Activated CD4-positive, alpha-beta T cell treated with anti-CD3 and anti-CD28 coated beads for 24 hours (primary cell): ENCODE data around the gene NTN4.
"Not testable (repeated sequence)": the region's sequence is repeated elsewhere in the genome, so short reads cannot be mapped to it uniquely, and the experiment has no call there.

Source experiments
- DNase-seq, 2 donors: peaks; one replicate each; pipeline ENCODE4 v3.0.0-alpha.2; 2020; ENCODE audit warnings: low read depth in 2 of 2

Gene NTN4

DNA sequence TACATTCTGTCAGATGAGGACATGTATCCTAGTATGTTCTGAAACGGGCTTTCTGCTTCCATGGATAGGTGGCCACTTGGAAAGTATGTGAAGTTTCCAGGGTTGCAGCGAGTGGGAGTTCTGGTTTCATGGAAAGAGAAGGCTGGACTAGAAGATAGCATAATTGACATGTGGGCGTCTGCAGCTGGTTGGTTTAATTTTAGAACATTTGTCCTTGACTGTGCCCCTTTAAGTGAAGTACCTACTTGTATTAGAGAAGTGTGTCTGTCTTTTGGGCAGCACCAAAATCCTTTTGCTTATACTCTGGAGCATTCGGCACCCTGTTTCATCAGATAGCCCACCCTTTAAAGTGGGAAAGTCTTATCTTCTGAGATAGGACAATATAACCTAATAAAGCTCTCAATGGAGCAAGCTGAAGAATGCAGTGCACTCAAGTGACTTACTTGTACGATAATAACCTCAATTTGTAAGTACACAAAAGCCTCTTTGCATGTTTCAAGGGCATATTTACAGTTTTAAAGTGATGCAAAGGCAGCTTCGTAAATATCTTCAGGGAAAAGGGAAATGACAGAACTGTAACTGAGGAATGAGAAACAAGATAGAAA is 35.2 kb downstream of the NTN4 start:
- DNase-seq, result no peak

DNA sequence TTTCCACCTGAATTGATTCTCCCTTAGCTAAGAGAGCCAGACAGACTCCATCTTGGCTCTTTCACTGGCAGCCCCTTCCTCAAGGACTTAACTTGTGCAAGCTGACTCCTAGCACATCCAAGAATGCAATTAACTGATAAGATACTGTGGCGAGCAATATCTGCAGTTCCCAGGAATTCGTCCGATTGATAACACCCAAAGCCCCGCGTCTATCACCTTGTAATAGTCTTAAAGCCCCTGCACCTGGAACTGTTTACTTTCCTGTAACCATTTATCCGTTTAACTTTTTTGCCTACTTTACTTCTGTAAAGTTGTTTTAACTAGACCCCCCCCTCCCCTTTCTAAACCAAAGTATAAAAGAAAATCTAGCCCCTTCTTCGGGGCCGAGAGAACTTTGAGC is 44.5 kb downstream of the NTN4 start:
- DNase-seq, result not testable (repeated sequence)

DNA sequence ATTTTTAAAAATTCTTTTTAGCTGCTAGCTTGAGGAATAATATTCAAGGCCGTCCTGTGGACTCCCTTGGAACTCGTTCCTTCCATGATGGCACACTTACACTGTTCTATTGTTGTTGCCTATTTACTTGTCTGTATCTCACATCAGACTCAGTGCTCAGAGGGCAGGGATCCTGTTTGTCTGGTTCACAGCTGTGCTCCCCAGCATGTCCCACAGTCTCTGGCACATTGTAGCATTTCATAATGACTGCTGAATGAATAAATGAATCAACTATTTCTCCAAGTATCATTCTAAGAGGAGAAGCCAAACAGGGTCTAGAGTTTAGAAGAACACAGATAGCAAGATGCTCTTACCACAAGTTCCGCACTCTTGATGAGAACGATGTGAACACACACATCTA is 48.0 kb downstream of the NTN4 start:
- DNase-seq, result no peak

DNA sequence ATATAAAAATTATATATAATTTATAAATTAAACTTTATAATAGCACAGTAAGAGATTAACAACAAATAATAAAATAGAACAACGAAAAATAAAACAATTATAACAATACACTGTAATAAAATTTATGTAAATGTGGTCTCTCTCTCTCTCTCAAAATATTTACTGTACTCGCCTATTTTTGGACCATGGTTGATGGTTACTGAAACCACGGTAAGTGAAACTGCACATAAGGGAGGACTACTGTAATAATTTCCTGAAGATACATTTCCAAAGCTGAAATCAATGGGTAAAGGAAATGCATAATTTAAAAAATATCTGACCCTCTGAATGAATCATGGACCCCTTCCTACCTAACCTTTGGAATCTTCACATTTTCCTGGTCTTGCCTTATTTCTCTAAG is 48.9 kb downstream of the NTN4 start:
- no peak for DNase-seq

DNA sequence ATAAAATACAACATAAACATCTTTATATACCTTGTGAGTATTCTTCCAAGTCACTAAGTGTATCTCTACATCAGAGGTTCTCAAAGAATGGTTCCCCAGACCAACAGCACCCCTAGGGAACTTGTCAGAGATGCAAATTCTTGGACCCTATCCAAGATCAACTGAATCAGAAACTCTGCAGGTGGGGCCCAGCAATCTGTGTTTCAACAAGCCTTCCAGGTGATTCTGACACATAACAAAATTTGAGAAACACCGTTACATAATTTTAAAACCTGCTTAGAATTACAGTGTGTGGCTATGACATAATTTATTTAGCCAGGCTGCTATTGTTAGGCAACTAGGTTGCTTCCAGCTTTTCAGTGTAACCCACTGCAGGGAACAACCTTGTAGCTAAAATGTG is 49.8 kb downstream of the NTN4 start:
- no peak for DNase-seq

DNA sequence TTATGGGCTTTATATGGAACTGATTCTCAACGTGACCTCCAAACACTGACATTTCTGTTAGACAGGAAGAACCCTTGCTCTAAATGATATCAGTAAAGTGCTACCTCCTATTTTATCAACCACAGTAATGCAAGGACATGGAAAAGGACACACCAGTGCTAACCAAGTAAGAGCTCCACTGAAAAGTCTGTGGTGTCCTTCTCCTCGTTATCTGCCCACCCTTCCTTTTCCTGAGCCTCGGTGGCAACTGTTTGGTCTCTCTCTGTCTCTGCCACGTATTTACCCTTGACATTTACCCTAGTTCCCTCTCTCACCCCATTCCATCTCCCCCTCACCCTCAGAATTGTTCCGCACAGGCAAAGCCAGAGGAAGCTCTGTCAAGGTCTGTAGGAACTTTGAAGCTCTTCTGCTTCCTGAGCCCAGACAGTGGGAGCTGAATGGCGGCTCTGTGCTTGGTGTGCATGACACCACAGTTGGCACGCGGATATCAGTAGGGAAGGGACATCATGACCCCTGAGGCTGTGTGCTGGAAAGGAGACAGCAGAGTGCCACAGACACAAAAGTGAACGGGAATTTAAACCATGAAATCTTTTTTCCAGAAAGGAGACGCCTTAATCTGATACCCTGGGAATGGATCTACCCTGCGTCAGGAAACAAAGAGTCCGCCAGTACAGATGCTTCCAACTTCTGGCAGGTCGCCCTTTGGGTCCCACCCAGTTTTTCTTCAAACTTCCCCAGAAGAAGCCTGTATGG is 50.8 kb downstream of the NTN4 start:
- no peak for DNase-seq

DNA sequence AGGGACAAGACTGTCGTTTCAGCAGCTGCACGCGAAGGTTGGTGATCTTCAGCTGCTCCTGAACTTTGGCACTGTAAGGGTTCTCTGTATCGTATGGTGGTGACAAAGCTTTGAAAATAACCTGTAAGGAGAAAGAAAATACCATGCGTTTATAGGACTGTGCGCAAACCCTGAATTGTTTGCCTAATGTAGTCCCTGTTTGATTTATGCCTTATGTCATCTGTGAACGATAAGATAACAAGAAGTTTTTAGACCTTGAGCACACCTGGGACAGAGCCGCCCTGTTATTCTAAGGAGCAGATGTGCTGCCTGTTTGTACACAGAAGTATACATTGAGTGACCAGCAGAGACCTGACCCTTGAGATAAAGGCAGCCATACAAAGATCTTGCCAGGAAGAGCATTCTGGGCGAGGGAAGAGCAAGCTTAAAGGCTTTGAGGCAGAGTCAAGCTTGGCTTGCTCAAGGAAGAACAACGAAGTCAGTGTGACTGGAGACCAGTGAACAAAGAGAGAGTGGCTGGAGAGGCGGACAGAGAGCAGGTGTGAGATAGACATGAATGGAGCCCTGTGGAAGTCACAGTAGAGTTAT is 52.4 kb downstream of the NTN4 start:
- no peak for DNase-seq

DNA sequence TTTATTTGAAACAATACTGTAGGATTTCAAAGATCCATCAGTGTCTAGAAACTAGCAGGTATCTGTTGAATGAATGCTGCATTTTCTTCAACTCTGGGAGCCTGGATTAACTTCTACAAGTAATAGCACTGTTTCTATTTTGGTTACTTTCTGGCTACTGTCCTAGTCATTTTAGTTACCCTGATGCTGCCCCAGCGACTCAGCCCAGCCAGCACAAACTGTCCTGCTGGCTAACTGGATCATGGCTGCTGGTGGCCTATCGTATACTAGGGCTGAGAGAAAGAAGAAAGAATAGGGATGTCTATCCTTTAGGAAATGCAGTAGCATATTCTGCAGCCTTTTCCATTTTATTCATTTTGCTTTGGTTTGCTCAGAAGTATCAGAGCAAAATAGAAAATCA is 53.9 kb downstream of the NTN4 start:
- DNase-seq, result no peak

DNA sequence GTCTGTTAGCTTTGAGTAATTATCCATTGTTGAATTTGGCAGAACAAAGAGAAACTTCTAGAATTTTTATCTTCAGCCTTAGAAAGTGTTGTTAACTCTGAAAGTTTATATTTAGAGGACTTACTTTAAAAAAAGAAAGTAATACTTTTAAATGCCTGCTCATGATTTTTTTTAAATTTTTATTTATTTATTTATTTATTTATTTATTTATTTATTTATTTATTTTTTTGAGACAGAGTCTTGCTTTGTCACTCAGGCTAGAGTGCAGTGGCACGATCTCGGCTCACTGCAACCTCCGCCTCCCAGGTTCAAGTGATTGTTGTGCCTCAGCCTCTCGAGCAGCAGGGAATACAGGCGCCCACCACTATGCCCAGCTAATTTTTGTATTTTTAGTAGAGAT is 54.8 kb downstream of the NTN4 start:
- DNase-seq, result not testable (repeated sequence)

DNA sequence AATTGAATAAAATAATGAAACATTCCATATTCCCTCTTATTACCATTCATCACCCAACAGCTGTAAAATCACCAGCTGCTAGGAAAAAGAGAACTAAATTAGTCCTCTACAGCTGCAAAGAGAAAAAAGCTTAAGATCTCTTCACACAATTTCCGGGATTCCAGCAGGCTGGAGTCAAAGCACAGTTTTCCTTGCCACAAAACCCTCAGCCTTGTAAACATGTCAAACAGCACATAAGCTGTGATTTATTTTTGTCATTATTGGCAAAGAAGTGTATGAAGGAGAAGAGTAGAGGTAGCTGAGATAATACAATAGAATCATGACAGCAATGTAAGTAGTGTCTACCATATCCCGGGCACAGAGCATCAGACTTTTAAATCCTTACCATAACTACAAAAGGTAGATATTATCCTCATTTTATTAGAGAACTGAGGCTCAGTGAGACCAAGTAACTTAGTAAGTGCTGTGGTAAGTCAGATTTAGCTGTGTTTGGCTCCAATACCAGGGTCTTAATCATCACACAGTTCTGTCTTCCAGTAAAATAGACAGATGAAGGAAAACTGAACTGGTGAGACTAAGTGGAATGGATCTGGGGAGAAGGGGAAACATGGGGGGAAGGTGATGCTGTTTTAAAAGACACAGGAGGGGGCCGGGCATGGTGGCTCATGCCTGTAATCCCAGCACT is 57.3 kb downstream of the NTN4 start:
- no peak for DNase-seq

DNA sequence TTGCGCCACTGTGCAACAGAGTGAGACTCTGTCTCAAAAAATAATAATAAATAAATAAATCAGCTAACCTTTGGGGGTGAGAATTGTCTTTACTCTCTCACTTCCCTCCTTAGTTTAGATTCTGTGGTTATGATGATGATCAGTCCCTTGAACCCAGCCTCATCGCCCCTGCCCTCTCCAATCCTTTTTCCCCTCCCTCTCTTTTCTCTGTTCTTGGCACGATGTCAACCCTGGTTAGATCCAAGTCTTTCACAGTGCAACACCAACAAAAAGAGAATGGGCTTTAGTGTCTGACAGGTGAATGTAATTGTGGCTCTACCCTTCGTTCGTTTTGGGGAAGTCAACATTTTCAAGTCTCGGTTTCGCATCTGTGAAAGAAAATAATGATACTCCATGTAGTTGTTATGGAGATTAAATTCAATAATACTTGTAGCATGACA is 59.0 kb downstream of the NTN4 start:
- no peak for DNase-seq

DNA sequence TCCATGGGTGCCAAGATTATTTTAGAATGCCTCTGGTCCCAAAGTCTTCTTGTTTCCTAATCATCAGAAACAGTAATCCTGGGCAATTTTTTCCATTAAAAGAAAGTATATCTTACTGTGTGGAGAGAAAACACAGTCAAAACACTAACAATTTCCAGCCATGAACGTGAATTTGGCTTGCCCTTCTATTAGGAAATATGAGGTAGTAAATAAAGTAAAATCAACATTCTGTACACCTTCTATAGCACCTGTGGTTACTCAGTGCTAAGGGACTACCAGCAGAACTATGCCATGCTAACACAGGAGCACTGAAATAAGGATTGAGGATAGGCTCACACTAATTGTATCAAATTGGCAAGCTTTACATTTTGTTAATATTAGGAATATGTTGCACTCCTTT is 60.1 kb downstream of the NTN4 start:
- DNase-seq, result no peak

DNA sequence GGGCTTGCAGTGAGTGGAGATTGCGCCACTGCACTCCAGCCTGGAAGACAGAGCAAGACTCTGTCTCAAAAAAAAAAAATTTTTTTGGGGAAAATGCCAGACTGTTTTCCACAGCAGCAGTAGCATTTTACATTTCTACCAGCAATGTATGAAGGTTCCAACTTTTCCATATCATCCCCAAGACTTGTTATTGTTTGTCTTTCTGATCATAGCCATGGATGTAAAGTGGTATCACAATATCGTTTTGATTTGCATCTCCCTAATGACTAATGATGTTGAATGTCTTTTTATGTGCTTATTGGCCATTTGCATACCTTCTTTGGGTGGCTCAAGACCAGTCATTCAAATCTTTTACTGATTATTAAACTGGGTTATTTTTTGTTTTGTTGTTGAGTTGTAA is 63.7 kb downstream of the NTN4 start:
- DNase-seq, result no peak

DNA sequence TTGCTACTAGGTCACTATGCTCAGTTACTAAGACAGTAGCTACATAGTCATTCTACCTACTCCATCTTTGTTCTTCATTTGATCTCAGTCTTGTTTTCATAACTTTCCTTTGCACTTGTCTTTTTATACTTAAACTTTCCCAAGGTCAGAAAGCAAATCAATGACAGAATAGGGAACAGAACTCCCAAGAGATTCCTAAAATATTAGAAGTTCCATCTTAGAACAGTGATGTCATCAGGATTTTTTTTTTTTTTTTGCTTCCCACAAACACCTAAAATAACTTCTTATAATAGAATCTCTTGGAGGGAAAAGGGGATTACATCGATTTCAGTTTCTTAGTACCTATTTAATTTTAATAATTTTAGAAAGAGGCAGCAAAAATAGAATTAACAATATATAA is 65.8 kb downstream of the NTN4 start:
- no peak for DNase-seq

DNA sequence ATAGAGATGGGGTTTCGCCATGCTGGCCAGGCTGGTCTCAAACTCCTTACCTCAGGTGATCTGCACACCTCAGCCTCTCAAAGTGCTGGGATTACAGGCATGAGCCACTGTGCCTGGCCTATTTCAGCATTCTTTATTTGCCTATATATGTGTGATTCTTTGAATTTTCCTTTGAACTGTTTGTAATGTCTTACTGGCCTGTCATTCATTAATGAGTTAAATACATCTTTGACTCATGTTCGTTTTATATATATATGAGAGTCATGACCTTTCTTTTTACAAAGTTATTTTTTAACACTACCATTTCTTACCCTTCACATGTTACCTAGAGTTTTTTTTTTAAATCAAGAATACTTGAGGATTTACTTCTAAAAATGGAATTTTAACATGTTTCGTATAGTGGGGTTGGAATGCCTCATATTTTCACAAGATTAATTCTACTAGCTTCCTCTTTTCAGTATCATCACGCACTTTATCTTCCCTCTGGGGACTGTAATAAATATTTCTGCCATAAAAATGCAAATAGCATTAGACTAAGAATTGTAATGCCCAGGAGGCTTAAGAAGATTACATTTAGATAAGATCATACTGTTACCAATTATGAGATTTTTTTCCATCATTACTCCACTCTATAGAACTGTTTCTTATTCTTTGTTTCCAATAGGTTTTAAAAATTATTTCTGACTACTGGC is 66.7 kb downstream of the NTN4 start:
- DNase-seq, result no peak

DNA sequence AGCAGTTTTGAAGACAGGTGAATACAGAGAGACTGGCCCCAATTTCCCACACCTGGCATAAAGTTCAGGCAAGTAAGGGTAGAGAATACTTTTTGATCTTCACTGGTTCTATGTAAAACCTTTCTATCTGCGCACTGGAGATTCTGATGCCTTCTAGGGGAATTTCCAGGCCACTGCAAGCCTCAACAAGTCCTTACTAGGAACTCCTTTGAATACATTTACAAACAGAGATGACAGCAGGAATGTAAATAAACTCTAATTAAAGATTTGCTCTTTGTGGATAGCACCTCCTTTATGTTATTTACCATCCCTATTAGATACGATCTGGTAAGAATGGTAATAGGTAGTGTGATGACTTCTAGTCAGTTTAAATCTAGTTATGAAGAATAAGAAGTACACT is 69.2 kb downstream of the NTN4 start:
- DNase-seq, result no peak

DNA sequence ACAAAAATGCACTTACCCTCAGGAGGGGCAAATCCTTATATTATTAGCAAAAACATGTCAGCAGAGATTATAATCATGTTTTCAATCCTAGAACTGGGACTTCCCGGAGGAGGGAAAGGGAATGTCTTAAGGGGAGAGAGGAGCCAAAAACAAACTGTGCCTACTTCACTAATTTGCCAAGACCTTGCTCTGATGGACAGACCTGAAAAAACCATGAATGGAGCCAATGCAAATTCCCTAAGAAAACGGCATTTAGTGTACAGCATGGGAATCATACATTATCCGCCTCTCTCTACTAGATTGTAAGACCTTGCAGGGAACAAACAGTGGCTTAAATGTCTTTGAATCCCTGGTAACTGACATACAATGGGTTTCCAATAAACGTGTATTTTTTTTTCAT is 70.4 kb downstream of the NTN4 start:
- DNase-seq, result no peak

DNA sequence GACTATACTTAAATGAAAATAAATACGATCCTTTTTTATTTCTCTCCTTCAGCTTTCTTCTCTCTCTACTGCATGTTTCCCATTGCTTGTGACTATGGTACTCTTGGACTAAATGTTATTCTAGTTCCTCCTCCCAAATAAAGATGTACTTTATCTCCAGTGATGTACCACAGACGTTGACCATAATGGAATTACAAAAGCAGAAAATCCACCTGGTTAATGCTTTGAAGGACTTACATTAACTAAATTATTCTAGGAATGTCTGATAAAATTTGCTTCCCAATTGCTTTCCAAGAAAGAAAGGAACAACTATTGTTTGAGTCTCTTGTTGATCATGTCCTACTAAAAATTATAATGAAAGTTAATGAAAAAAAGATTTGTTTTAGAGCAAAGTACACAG is 71.8 kb downstream of the NTN4 start:
- no peak for DNase-seq

DNA sequence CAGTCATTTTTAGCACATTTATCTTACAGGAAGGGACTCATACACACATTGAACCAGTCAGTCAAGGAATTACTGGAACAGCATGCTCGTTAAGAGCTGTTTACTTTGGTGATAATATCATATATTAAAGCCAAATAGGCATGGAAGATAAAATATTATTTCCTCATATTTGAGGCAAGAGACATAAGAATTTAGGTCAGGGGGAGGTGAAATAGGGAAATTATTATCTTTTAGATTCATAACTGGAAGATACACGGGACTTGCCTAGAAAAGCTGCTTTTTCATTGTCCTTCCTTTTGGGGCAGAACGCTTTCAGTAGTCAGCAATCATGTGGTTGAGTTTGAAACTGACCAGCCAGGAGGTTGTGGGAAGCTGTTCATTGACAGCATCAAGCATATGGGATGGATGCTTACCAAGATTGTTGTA is 72.5 kb downstream of the NTN4 start:
- no peak for DNase-seq

DNA sequence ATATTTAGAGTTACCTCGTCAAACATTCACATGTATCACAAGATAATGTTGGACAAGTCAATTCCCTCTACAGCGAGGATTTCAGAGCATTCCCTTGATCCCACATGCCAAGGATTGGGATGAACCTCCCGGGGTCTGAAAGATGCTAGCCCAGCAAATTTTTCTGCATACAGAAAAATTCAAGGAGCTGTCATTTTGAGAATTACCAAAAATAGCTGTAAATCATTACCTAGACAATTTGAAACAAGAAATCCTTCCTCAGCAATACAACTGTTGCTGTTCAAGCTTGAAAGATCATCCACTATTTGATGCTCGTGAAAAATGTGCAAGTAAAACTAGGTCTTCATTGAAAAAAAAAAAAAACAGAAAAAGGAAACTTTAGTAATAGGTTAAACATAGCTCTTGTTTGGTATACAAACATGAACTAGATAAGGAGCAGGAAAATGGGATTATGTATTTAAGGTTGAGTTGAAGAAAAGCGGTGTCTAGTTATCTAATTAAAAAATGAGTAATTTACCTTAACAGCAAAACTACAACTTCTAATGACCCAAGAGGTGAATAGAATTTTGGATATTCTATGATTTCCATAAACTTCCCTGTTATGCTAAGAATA is 73.1 kb downstream of the NTN4 start:
- no peak for DNase-seq

DNA sequence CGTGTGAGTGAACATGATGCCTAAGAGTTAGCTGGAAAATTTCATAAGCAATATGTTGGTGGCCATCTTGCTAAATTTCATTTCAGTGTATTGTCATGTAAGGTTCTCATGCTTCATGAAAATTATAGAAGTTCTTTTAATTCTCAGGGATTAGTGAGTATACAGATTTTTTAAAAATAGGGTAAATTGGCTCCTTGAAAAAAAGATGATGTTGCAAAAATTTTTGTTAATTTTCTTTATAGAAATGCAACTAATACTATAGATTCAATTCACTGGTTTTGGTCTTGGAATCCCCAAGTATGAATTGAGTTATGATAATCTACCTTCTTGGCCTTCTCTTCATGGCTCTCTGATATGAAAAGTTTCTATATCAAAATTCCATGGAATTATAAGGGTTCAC is 75.4 kb downstream of the NTN4 start:
- no peak for DNase-seq

DNA sequence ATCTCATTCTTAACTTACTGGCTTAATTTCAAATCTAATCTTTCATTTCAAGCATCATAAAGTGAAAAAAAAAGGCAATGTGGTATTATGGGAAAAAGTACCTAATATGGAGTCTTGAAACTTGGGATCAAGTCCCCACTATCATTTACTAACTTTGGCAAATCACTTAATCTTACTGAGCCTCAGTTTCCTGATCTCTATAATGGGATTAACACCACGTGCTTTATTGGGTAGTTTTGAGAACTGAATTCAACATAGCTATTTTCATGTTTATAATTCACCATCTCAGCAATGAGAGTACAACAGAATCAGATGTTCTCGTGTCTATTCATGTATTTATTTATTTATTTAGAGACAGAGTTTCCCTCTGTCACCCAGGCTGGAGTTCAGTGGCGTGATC is 78.3 kb downstream of the NTN4 start:
- DNase-seq, result no peak
